HG03457 (cell line): Measurements from ENCODE around the gene DCAF5.

Experiments used
- ATAC-seq: cut with Tn5 transposase; IDR thresholded peaks from one replicate; pipeline ENCODE4 v1.9.1; 2021; ENCODE audit warnings: moderate number of reproducible peaks; ENCODE audit not compliant: unreplicated experiment

Gene DCAF5

GRCh38 chr14:69013943-69014782 lies 138.8 kb downstream of the DCAF5 start:
- ATAC-seq, result no peak

- no peak for ATAC-seq
Measured at GRCh38 chr14:69012256-69012953, 140.5 kb downstream of the DCAF5 start.

- ATAC-seq, result no peak
Measured at GRCh38 chr14:69010648-69011047, 142.3 kb downstream of the DCAF5 start.

- no peak for ATAC-seq
Measured at GRCh38 chr14:69008421-69008884, 144.5 kb downstream of the DCAF5 start.

- ATAC-seq, result no peak
Measured at GRCh38 chr14:69006346-69006745, 146.6 kb downstream of the DCAF5 start.

GRCh38 chr14:69005432-69006148 lies 147.3 kb downstream of the DCAF5 start:
- ATAC-seq, result no peak

- no peak for ATAC-seq
Measured at GRCh38 chr14:69004731-69005431, 148.0 kb downstream of the DCAF5 start.

GRCh38 chr14:69003626-69004025 lies 149.3 kb downstream of the DCAF5 start:
- ATAC-seq, result no peak

GRCh38 chr14:69002069-69002468 lies 150.8 kb downstream of the DCAF5 start:
- ATAC-seq, result no peak

GRCh38 chr14:69001375-69001774 lies 151.5 kb downstream of the DCAF5 start:
- ATAC-seq, result no peak
